Ovary (tissue), 3 donors: ENCODE results near the gene ACVR1.

Experiments
- EP300 ChIP-seq: sonication (generic); formaldehyde crosslinking; IDR thresholded peaks from one replicate; pipeline ENCODE4 v1.6.1; 2017; ENCODE audit warnings: antibody characterized with exemption
- POLR2A ChIP-seq: fragments of 450-650 bp; IDR thresholded peaks from one replicate; pipeline ENCODE4 v1.6.1; 2017; ENCODE audit warnings: antibody characterized with exemption, mild to moderate bottlenecking, moderate library complexity
- TF ChIP-seq, protein P1 (sequence below), 3 donors: fragments of 450-650 bp in 2 of 3; fragments of 200-600 bp in 1 of 3; IDR thresholded peaks; one replicate each; pipeline versions ENCODE4 v1.5.1 to v1.8.0; 2016 to 2022; ENCODE audit warnings: antibody characterized with exemption in 3 of 3, mild to moderate bottlenecking in 1 of 3
- donor health status: DM: no; HTN: no; CAD: no.

- TF ChIP-seq, protein P1, sequence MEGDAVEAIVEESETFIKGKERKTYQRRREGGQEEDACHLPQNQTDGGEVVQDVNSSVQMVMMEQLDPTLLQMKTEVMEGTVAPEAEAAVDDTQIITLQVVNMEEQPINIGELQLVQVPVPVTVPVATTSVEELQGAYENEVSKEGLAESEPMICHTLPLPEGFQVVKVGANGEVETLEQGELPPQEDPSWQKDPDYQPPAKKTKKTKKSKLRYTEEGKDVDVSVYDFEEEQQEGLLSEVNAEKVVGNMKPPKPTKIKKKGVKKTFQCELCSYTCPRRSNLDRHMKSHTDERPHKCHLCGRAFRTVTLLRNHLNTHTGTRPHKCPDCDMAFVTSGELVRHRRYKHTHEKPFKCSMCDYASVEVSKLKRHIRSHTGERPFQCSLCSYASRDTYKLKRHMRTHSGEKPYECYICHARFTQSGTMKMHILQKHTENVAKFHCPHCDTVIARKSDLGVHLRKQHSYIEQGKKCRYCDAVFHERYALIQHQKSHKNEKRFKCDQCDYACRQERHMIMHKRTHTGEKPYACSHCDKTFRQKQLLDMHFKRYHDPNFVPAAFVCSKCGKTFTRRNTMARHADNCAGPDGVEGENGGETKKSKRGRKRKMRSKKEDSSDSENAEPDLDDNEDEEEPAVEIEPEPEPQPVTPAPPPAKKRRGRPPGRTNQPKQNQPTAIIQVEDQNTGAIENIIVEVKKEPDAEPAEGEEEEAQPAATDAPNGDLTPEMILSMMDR (IDR thresholded peaks at IDR 0.05): no peak
- TF ChIP-seq EP300 (no peak), POLR2A (no peak)
These were observed 632 bp upstream of the ACVR1 start for GRCh38 chr2:157876786-157877138.
